Measurements from ENCODE around the gene ENOSF1. TPM values are rescaled to one million over a fixed set of nuclear protein-coding genes. Genes with fewer than 3 reads are reported as not detected.

ENOSF1 gene
- total and polyA plus RNA-seq, 2 donors (not counting 1 experiment from before 2014, with no cell fraction given) = 8.0 to 34.8 TPM

GRCh38 chr18:679516-679915 lies 32.9 kb downstream of the ENOSF1 start:
- Mint-ChIP-seq H3K4me3 (no peak overlapping the region), H3K27ac (no peak overlapping the region)
- POLR2A ChIA-PET = no interaction called here

More at GRCh38 chr18:679516-679915, 32.9 kb downstream of the ENOSF1 start:
- Histone ChIP-seq H3K9ac (ENCODE audit: low read length) (no peak overlapping the region), H4K20me1 (ENCODE audit: control insufficient read depth, insufficient read depth, low read length, poor library complexity, severe bottlenecking) (no peaks in the 10 kb centered on the region), H2AFZ (ENCODE audit: insufficient read depth, low read depth, low read length, poor library complexity, severe bottlenecking) (no peak overlapping the region), H3K27me3 (replicated peaks in 1 of 4; ENCODE audit: control extremely low read depth in 1 of 4, control insufficient read depth in 3 of 4, insufficient read depth in 4 of 4, low read length in 3 of 4) (no peaks in the 10 kb centered on the region), H3K4me1 (ENCODE audit: control insufficient read depth in 2 of 2, insufficient read depth in 2 of 2, low read length in 2 of 2) (no peaks in the 10 kb centered on the region), H3K79me2 (ENCODE audit: control insufficient read depth, insufficient read depth, low read length) (no peaks in the 10 kb centered on the region), H3K27ac (ENCODE audit: low read length in 2 of 2) (no peak overlapping the region), H3K9me3 (ENCODE audit: control extremely low read depth in 1 of 3, control insufficient read depth in 2 of 3, insufficient read depth in 1 of 3, low read length in 2 of 3) (no peaks in the 10 kb centered on the region), H3K36me3 (replicated peaks in 1 of 2; ENCODE audit: control extremely low read depth in 1 of 2, control insufficient read depth in 1 of 2, extremely low read depth in 1 of 2, insufficient read depth in 2 of 2, low read length in 1 of 2) (no peaks in the 10 kb centered on the region), H3K4me2 (replicated peaks; ENCODE audit: low read depth, low read length, poor library complexity, severe bottlenecking) (no peak overlapping the region), H3K4me3 (ENCODE audit: control extremely low read depth in 1 of 5, extremely low read depth in 1 of 5, insufficient read depth in 1 of 5, low read depth in 2 of 5, low read length in 4 of 5) (no peak overlapping the region)
- CTCF ChIA-PET = no interaction called here
- DNase-seq (no peak), ATAC-seq (ENCODE audit: low read depth) (no peak)
- no peak for TF ChIP-seq CTCF (IDR thresholded peaks at IDR 0.05)
- no peak for TF ChIP-seq EZH2 (IDR thresholded peaks at IDR 0.05; ENCODE audit: borderline replicate concordance, insufficient read depth, low read depth, low read length, poor library complexity, severe bottlenecking)
- WGBS (ENCODE audit: insufficient coverage) = 96% methylated on average over 4 of the region's 4 CpGs
- no peaks in the 10 kb centered on the region for H3K27me3 Mint-ChIP-seq
- H3K9me3 Mint-ChIP-seq (ENCODE audit: insufficient read depth) = no peaks in the 10 kb centered on the region
- no peaks in the 10 kb centered on the region for H3K4me1 Mint-ChIP-seq
- intact Hi-C loops (cut with micrococcal nuclease) = no loop called here
